ENCODE results near the gene CHKA.

DNA sequence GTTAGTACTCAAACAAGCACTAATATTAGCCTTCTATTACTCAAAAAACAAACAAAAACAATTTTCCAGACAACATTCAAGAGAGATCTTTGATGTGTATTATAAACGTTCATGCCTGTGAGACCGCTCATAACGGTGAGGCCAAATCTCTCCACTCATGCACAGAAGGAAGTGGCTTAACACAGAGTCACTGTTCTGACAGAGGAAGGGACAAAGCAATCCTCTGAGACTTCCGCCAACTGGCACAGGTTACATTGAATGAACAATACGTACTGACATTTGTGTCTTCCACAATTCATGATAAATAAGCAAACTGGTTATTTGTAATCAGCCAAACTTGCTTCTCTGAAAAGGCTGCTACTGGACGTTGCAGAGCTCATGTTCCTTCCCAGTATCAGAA, 30.5 kb downstream of the CHKA start:
- no peak for TF ChIP-seq RAD21 (IDR thresholded peaks at IDR 0.05; ENCODE audit: low read depth)
- no peak for TF ChIP-seq FOXM1 (IDR thresholded peaks at IDR 0.05; ENCODE audit: borderline replicate concordance, low read depth)
- TF ChIP-seq TAF1 (IDR thresholded peaks at IDR 0.05; ENCODE audit: low read depth), result no peak
- TF ChIP-seq ZBTB7A (IDR thresholded peaks at IDR 0.05; ENCODE audit: low read depth), result no peak
- TF ChIP-seq TEAD4 (IDR thresholded peaks at IDR 0.05), result no peak
- no peak for TF ChIP-seq YY1 (IDR thresholded peaks at IDR 0.05; ENCODE audit: low read depth)
- no peak for TF ChIP-seq CREB1 (IDR thresholded peaks at IDR 0.05; ENCODE audit: low read depth)
- no peak for TF ChIP-seq EP300 (IDR thresholded peaks at IDR 0.05; ENCODE audit: borderline replicate concordance)
- no peak for TF ChIP-seq CEBPB (IDR thresholded peaks at IDR 0.05)
